Activated T-cell treated with anti-CD3 and anti-CD28 coated beads for 1 hour (primary cell): ENCODE data around the gene MAMDC2.

Experiments
- DNase-seq: peaks from one replicate; pipeline ENCODE4 v3.0.0-alpha.2; 2020; ENCODE audit warnings: low read depth

Gene MAMDC2

DNA sequence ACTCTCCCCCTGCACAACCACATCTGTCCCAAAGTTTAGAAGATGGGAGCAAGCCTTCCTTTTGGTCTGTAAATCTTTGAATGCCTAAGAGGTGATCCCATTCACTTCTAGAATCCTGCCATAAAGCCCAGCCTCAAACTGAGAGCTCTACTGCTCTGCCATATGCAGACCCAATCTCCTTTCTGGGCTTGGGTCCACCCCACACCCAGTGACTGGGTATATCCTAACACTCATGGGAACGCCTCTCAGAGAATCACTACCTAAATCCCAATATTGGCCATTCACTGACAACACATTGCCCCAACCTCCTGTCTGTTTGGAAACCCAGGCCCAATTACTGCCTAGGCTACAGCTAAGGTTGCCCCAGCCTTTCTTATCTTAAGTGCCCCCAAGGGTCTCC is 90.7 kb downstream of the MAMDC2 start:
- no peak for DNase-seq

DNA sequence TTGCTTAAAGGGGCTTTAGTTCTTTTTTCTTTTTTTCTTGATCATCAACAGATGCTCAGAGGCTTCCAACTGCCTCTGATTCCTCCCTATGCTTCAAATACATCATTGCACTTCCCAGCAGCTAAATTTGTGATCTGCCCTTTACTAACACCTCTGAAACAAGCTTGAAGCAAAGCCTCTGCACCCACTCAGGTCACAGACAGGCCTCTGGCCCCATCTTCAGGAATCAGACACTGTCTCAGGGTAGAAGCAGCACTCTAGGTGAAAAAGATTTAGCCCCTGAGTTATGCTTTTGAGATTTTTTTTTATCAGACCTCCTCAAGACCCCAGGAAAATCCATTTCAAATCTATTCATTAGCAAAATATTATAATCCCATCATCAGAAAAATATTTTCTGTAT is 91.5 kb downstream of the MAMDC2 start:
- DNase-seq = no peak

DNA sequence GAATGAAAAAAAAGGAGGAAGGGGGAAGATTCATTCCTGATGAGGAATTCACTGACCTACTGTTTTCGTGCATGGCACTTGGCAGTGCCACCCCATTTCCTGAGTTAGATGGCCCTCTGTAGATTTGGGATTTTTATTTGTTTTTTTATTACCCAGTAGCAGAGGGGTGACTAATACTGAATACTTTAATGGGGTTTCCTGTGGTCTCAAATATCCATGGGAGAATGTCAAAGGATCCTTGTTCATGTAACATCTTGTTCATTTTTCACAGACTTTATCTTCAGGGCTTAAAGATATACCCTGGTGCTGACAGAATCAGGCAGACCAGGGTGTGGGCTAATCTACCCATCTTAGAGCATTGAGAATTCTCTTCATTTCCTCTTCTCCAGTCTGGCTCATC is 93.0 kb downstream of the MAMDC2 start:
- no peak for DNase-seq

DNA sequence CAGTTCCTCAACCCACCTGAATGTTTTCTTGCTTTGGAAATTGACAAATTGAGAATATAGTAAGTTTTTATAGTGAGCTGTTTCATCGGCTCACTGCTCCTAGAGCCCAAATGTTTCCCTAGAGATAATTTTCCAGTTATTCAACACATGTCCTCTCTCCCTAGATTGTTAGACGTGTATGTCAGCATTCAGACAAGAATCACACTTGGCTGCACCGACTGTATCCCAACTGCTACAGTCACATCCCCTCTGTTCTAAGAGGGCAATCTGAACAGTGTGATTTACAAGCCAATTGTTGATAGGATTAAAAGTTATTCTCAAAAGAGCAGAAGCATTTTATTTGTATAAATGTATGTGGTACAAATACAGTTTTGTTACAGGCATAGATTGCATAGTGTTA is 93.9 kb downstream of the MAMDC2 start:
- DNase-seq = no peak

DNA sequence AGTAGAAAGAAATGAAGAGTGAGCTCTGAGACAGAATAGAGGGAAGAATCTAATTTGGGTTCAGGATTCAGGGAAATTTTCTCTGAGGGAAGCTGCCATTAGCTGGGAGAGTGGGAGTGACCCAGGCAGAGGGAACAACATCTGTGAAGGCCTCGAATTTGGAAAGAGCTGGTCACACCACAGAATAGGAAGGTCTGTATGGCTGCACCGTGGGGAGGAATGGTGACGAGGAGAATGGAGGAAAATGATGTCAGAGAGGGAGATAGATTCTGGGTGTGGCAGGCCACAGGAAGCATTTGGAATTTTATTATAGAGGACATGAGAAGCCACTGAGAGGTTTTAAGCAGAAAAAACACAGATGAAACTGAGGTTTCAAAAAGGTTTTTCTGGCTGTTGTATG is 98.5 kb downstream of the MAMDC2 start:
- DNase-seq = no peak

DNA sequence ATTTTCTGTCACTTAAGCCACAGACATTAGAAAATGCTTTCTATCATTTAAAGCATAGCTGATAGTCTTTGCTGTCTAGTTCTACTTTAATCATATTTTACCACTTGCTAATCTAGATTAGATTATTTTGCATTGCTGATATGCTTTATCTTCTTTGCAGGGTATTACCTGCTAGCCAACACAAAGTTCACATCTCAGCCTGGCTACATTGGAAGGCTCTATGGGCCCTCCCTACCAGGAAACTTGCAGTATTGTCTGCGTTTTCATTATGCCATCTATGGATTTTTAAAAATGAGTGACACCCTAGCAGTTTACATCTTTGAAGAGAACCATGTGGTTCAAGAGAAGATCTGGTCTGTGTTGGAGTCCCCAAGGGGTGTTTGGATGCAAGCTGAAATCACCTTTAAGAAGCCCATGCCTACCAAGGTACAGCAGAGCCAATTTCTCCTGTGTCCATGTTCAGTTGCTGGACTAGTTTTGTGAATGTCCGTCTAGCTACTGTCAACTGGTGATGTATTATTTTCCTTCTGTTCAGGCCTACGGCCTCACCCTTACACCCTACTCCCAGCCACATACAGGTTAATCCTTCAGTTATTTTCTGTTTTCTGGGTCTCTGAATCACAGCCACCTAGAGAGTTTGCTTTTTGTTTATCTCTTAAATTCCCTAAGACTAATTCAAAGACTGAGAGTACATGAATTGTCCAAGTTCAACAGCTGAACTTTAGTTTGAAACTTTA is 99.9 kb downstream of the MAMDC2 start:
- DNase-seq = no peak

DNA sequence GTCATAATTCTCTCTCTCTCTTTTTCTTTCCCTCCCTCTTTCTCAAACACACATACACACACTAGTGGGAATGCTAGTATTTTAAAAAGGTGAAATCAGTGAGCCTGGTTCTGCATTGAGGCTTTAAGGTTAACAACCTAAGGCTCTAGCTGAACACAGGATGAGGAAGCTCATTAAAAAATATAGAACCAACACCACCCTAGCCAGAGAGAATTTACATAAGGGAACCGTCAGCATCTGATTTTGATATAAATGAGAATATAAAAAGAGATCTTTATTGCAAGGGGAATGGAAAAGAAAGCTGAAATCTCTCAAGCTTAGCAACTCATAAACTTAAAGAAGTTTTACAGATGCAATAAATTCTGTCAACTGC is 100.5 kb downstream of the MAMDC2 start:
- DNase-seq = no peak

DNA sequence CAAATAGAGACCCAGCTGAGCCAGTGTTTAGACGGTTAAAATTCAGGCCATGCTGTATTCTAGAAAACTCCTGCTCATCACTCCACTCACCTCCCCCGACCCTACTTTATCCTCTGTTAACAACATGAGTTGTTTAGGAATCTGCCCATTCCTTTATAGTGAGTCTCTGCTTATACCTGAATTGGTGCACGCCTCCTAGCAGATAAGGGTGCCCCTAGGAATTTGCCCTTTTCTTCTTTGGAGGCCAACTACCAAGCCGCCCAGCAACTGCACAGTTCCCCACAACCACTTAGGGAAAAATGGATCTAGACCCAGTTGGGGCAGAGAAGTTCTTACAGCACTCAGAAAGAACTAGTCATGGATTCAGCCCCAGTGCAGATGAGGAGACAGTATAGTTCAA is 102.3 kb downstream of the MAMDC2 start:
- DNase-seq = no peak

DNA sequence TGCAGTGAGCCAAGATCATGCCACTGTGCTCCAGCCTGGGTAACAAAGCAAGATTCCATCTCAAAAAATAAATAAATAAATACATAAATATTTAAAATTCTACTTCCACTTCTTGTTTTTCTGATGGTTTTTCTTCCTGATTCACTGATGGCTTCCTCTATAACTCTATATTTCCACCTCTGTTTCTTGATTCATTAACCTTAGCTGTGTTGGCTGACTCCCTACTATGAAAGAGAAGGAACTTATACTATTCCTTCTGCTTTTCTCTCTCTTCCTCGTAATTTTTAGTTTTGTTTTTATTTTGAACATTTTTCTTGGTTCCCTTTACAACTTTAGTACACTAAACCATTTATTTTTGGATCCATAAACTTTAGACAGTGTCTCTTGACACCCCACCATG is 103.5 kb downstream of the MAMDC2 start:
- DNase-seq = no peak

DNA sequence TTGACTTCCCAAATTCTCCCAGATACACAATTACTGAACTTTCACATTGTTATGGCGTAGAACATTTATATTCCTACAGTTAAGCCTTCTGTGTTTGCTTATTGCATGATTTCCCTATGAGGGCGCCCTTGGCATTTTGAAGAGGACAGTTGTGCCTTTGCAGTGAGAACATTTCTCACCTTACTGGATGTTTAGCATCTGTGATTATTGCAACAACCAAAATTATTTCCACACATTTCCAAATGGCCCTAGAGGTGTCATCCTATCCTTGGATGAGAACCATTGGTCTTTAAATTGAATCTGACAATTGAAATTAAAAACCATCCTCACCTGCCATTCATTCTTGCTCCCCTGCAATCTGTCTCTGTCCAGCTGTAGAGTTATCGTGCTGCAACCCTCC is 104.0 kb downstream of the MAMDC2 start:
- DNase-seq = no peak

DNA sequence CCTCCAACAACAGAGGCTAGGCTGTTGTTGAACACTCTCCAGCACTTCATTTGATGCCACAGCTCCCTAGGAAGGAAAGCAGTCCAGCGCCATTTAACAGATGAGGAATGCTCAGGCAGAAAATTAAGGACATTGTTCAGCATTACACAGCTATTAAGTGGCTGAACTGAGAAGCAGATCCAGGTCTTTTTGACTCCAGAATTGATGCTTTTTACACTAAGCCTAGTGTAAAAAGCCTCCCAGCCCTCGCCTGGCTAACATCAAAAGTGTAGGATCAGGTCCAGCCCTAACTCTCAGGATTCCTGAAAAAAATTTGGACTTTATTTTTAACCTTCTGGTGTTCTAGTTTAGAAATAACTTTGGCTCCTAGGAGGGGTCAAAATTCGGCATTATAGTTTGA is 108.7 kb downstream of the MAMDC2 start:
- DNase-seq = no peak

DNA sequence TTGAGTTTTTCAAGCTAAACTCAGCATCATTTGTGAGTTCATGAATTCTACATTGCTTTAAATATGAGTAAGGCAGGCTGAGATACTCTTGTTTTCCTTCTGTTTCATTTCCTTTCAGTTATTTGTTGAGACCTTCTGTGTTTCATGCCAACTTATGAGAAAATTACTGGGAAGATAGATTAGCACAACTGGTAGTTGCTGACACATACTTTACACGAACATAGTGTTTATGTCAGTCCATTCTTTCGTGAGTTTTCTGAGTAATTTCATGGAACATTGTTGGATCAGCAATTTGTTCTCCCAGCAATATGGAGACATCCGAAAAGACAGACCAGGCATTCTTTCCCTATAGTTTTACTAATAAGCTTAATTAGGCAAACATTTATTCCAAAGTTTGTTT is 113.1 kb downstream of the MAMDC2 start:
- no peak for DNase-seq

DNA sequence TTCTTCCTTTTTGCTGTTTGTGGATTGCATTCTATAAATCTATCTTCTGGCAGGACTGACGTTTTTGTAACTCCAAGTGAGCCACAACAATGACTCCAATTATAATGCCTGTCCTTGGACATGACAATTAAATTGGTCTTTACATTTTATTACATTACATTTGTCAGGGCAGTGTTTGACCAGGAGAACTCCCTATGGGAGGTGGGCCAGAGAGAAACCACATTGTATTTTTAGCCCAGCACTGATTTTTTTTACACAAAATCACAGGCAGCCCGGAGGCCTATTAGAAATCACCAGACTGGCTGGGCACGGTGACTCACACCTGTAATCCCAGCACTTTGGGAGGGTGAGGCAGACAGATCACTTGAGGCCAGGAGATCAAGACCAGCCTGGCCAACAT is 116.0 kb downstream of the MAMDC2 start:
- DNase-seq = no peak

DNA sequence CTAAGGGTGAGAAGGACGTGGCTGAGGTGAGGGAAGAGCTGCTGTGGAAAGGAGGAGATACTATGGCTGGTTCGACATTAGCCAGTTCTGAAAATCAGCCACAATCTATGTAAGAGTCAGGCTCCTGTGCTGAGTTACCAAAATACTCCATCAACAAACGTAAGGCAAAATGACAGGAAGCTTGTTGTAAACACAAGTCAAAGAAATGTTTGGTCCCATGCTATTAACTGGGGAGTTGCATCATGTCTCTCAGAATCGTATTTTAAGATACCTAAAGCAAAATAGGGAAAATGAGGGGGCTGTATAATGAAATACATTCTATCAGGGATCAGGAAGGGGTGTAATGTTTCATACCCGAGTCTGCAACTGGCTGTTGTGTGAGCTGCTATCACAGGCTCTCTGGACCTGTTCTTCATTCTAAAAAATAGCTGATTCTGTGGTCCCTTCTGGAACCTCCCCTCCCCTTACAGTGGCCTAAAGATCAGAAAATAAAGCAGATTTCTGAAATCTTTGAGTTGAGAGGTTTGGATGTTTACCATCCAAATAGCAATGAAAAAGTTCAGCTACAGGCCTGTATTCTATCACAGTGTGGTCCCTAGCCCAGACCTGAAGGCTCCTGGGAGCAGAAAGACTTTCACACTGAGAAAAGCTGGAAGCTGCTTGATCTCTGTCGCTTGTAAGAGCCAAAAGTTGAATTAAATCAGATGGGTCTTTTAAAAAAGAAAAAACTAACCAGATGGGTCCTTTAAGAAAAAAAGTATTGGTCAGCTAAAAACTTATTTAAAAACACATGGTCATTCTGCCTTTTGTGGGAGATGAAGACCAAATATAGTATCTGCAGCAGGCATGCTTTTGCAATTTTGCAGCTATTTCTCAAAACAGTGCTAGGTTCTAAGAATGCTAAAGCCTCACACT is 117.3 kb downstream of the MAMDC2 start:
- no peak for DNase-seq

DNA sequence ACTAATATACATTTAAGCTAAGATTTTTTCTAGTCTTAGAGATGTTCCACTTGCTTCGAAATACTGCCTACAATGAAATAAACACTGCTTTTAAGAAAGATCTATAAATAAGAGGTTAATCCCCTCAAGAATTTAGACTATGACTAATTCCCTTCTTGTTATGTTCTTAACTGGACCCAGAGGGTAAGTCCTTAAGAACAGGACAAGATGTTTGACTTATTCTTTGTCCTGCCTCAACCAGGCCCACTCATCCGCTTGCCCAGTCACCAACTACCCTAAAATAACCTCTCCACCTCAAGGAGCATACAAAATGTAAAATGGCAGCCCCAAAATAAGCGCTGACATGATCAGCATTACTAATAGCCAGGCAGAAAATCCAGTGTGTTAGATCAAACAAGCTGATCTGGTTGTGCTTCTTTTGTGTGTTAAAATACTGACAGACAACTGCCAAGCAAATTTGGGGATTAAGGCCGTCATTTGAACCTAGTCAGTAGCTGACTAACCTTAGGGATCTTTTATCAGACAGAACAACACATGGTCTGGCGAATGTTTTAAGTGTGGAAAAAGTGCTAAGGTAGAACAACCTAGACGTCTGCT is 121.5 kb downstream of the MAMDC2 start:
- no peak for DNase-seq

DNA sequence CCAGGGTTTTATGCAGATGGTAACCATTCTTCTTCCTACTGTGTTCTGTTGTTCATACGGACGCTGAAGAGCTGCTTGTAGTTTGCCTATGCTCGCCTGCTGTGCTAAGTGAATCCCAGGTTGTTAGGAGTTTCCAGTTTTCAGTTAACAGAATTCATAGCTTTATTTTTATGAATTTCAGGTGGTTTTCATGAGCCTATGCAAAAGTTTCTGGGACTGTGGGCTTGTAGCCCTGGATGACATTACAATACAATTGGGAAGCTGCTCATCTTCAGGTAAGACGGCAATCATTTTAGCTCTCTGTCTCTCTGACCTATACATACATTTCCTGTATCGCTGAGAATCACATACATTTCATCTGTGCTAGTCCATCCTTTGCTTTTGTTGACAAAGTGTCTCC is 124.9 kb downstream of the MAMDC2 start:
- no peak for DNase-seq

DNA sequence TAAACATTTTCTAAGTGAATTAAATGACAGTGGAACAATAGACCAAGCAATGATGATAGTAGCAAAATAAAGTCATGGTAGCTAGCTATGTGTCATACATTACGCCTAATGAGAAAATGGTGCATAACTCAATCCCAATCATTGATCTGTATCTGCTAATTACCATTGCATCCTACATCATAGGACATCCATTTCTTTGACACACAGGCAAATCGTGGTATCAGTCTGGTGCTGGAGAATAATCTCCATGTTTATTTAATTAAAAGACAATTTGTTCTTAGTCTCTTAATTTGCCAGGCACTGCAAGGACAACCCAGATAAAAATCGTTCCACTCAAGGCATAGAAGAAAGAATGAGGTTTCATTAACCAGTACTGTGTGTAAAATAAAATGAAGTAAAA is 125.6 kb downstream of the MAMDC2 start:
- no peak for DNase-seq

DNA sequence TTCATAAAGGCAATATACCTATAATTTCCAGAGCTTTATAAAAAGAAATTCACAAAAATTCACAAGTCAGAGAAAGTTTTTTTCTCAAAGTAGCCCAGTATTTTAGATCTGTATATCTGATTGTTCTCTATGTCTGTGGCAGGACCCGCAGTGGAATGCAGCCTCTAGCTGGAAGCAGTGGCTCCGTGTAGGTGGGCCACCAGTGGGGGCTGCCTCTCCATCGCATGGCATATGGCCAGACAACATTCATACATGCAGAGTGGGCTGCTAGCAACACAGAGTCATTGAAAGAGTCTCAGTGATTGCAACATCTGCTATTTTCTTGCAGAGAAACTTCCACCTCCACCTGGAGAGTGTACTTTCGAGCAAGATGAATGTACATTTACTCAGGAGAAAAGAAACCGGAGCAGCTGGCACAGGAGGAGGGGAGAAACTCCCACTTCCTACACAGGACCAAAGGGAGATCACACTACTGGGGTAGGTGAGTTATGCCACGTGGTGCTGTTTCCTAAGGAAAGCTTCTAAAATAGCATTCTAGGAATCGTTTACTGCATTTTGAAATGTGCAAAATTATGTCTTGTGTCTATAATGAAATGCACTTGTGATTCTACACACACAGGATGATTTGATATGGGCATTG is 126.6 kb downstream of the MAMDC2 start:
- no peak for DNase-seq

DNA sequence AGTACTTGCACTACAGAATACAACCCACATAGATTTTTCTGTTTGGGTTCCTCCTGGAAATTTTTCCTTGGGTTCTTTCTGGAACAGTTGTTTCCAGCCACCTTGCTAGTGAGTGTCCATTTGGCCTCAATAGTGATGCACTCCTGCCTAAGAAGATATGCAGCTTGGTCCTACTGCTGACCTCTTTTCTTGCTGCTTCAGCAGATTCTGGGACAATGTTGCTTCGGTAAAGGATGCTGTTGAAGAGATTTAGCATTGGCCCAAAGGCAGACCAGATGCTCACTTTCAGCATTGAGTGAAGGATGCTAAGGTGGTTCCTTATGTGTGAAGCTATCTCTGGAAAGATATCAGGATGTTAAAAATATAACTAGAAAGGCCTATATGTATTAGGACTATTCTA is 128.9 kb downstream of the MAMDC2 start:
- DNase-seq = no peak

DNA sequence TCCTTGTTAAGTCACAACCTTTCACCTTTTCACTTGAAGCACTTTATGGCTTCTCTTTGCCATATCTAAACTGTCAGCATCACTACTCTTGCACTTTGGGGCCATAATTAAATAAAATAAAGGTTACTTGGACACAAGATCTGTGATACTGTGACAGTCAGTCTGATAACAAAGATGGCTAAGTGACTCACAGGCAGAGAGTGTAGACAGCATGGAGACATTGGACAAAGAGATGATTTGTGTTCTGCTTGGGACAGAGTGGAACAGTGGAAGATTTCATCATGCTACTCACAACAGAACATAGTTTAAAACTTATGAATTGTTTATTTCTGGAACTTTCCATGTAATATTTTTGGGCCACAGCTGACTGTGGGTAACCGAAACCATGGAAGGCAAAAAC is 133.5 kb downstream of the MAMDC2 start:
- no peak for DNase-seq

DNA sequence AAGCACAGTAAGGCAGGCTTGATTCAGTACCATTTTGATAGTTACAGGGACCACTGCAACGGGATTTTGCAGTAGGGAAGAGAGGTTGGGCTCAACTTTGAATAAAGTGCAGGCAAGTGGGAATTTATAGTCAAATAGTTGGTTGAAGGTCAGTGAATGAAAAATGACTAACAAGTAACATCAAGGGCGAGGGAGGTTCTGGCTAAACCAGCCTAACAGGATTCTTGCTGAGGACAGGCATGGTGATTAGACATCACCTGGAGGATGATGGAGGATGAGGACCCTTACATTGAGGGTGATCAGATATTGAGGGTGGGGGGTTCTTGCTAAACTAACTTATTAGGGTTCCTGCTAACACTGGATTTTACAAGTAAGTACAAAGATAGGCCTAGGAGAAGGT is 149.1 kb downstream of the MAMDC2 start:
- no peak for DNase-seq

DNA sequence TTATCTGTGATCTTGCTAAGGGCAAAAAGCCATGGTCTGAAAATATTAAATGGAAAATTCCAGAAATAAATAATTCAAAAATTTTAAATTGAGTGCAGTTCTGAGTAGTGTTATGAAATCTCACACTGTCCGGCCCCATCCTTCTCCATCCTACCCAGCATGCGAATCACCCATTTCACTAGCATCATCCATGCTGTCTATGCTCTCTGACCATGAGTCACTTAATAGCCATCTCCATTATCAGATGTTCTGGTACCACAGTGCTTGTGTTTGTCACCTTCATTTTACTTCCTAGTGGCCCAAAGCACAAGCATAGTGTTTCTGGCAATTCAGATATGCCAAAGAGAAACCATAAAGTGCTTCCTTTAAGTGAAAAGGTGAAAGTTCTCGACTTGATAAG is 151.8 kb downstream of the MAMDC2 start:
- no peak for DNase-seq
